ENCODE data around the gene SMARCD3.
A peak's percentile ranks its signal among the peaks of the same experiment; 100 is the strongest.

The SMARCD3 gene

GRCh38 chr7:151226875-151227782 lies 21.4 kb downstream of the SMARCD3 start, which contains the start of gene ABCF2:
ABCF2 (minus strand) TSS chr7:151227205; CDS start chr7:151226458, 747 bp downstream.
- DNase-seq (ENCODE audit: low spot score), result peak; percentile 97
- TF ChIP-seq, protein P1, sequence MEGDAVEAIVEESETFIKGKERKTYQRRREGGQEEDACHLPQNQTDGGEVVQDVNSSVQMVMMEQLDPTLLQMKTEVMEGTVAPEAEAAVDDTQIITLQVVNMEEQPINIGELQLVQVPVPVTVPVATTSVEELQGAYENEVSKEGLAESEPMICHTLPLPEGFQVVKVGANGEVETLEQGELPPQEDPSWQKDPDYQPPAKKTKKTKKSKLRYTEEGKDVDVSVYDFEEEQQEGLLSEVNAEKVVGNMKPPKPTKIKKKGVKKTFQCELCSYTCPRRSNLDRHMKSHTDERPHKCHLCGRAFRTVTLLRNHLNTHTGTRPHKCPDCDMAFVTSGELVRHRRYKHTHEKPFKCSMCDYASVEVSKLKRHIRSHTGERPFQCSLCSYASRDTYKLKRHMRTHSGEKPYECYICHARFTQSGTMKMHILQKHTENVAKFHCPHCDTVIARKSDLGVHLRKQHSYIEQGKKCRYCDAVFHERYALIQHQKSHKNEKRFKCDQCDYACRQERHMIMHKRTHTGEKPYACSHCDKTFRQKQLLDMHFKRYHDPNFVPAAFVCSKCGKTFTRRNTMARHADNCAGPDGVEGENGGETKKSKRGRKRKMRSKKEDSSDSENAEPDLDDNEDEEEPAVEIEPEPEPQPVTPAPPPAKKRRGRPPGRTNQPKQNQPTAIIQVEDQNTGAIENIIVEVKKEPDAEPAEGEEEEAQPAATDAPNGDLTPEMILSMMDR (IDR thresholded peaks at IDR 0.05; ENCODE audit: extremely low read depth, insufficient read depth, missing control alignments), result no peak
- in situ Hi-C loops (cut with MboI; ENCODE audit: low pct_unique_long_range_greater_than_20kb, low sequenced_read_pairs, unreplicated experiment), result no loop called here

GRCh38 chr7:151226560-151226874 lies 22.0 kb downstream of the SMARCD3 start:
- TF ChIP-seq, protein P1 (IDR thresholded peaks at IDR 0.05; ENCODE audit: extremely low read depth, insufficient read depth, missing control alignments), result no peak
- no peak for DNase-seq (ENCODE audit: low spot score)
- in situ Hi-C loops (cut with MboI; ENCODE audit: low pct_unique_long_range_greater_than_20kb, low sequenced_read_pairs, unreplicated experiment), result no loop called here

GRCh38 chr7:151225948-151226510 lies 22.5 kb downstream of the SMARCD3 start:
- TF ChIP-seq, protein P1 (IDR thresholded peaks at IDR 0.05; ENCODE audit: extremely low read depth, insufficient read depth, missing control alignments), result no peak
- DNase-seq (ENCODE audit: low spot score), result no peak
- in situ Hi-C loops (cut with MboI; ENCODE audit: low pct_unique_long_range_greater_than_20kb, low sequenced_read_pairs, unreplicated experiment), result no loop called here

DNA sequence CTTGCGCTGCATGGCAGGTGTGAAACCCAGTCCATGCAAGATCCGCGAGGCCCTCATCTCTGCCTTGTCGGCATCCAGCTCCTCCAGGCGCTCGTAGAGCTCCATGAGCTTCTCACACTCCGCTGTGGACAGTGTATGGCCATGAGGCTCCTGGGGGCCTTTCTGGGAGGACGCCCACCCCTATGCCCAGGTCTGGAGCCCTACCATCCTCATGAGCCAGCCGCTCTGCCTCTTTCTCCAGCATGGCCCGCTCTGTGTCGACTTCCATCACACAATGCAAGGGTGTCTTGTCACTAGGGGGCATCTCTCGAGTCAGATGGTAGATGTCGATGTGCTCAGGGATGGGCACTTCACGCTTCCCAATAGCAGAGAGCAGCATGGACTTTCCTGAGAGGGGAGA lies 24.8 kb downstream of the SMARCD3 start:
- TF ChIP-seq, protein P1 (IDR thresholded peaks at IDR 0.05; ENCODE audit: extremely low read depth, insufficient read depth, missing control alignments), result no peak
- in situ Hi-C loops (cut with MboI; ENCODE audit: low pct_unique_long_range_greater_than_20kb, low sequenced_read_pairs, unreplicated experiment), result no loop called here

GRCh38 chr7:151218170-151218569 lies 30.3 kb downstream of the SMARCD3 start:
- no peak for DNase-seq (ENCODE audit: low spot score)
- TF ChIP-seq, protein P1 (IDR thresholded peaks at IDR 0.05; ENCODE audit: extremely low read depth, insufficient read depth, missing control alignments), result no peak
- in situ Hi-C loops (cut with MboI; ENCODE audit: low pct_unique_long_range_greater_than_20kb, low sequenced_read_pairs, unreplicated experiment), result no loop called here

More for the DNA sequence above, 24.8 kb downstream of the SMARCD3 start:
- no peak for DNase-seq (ENCODE audit: low spot score)

GRCh38 chr7:151215396-151215795 lies 33.1 kb downstream of the SMARCD3 start:
- in situ Hi-C loops (cut with MboI; ENCODE audit: low pct_unique_long_range_greater_than_20kb, low sequenced_read_pairs, unreplicated experiment), result no loop called here
- no peak for DNase-seq (ENCODE audit: low spot score)
- TF ChIP-seq, protein P1 (IDR thresholded peaks at IDR 0.05; ENCODE audit: extremely low read depth, insufficient read depth, missing control alignments), result no peak

All from GM13977 (cell line).